Inferior parietal cortex (tissue), 1 donor: ENCODE results near the gene DSCAM.

Experiments
- DNase-seq: peaks from one replicate; pipeline ENCODE4 v3.0.0-alpha.2; 2016; ENCODE audit errors: extremely low spot score

Gene DSCAM

DNA sequence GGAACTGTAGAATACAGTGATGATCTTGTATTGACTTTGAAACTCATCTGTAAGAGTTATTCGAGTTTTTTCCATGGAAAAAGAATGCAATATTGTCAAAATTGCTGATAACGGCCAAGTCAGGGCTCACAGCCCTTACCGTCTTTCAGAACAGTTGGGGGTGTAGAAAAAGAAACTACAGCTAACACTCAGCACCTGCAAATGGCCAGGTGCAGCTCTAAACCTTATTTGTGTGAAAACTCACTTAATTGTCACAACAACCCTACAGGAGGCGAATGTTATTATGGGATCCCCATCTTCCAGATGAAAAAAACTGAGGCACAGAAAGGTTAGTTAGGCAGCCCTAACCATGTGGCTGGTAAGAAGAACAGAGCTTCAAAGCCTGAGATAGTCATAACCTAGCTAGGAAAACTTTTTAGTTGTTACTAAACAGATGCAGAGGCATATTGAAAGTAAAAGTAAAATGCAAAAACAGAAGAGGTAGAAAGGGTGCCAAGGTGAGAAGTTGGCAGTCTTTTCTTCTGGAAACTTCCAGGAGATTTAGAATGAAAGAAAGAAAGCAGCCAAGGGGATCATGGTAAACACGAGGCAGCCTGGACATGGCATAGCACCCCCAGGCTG, 76.4 kb downstream of the DSCAM start:
- DNase-seq = no peak

DNA sequence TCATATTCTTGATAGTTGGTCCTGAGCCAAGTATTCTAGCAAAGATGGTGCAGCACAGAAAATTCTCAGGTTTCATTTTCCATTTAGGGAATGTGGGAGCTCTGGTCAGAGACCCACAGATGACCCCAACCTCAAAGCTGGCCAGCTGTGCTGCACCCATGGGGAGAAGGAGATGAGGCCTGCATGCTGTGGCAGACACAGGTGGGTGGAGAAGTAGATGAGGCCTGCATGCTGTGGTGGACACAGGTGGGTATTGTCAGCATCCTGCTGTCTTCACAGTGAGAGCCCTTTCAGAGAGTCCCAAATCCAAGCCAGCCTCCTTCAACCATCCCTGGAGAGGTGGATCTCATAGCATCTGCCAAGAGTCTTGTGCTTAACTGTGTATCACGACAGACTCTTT, 77.7 kb downstream of the DSCAM start:
- DNase-seq = no peak

DNA sequence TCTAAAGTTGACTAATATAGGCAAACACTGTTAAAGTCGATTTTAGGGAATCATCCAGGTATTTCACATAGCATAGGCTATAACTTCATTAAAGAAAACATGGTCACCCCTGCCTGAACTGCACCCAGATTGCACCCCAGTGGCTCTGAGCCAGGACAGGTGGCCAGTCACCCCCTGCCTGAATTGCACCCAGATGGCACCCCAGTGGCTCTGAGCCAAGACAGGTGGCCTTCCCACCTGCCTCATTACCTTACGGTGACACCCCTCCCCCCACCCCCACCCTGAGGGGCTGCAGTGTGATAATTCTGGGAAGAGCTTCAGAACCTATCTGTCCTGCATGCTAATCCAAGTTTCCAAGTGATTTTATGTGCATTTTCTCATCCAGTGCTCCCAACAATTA, 78.9 kb downstream of the DSCAM start:
- no peak for DNase-seq

DNA sequence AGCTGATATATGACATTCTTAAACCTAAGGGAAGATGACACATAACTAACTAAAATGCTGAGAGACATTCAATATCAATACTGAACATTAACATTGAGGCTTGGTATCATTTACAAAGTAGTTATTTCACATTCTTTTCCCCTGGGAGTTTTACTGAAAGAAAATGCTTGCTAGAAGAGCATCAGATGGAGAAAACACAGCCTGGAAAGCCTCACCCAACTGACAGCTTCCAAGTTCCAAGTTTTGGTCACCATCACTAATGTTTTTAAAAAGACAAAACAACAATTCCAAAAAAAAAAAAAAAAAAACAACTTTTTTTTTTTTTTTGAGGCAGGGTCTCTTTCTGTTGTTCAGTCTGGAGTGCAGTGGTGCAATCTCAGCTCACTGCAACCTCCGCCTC, 80.6 kb downstream of the DSCAM start:
- DNase-seq = no peak

- DNase-seq = no peak
These were observed 81.1 kb downstream of the DSCAM start for GRCh38 chr21:40765811-40766210.

DNA sequence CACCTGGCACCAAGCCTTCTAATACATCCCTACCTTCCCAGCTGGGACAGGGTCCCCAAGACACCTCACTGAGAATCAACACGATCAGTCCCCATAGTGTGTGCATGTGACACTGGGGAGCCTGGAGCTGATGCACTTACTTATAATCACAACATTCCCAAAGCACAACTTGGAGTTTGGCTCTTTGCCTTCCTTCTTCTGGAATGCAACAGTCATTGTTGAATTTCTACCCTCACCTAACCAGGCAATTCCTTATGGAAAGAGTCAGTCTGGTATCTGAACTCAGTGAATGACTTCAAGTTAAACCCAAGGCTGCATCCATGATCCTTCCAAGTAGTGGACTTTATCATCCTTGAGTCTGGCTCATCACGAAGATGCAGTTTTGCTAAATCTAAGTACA, 86.1 kb downstream of the DSCAM start:
- DNase-seq = no peak

DNA sequence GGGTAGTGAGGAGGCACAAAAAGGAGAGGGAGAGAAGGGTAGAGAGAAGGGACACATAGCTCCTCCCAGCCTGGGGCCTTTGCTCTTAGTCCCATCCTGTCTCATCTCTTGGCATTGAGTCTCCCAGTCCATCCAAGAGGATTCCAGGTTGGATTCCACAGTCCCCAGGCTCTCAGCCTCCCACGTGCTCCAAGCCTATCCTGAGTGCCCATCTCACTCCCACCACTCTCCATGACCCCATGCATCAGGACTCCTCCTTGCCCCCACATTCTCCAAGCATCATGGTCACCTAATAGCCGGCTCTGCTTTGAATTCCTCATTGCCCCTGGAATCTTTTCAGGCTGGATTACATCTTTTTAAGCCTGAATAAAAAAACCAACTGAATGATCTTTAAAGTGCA, 87.9 kb downstream of the DSCAM start:
- no peak for DNase-seq

DNA sequence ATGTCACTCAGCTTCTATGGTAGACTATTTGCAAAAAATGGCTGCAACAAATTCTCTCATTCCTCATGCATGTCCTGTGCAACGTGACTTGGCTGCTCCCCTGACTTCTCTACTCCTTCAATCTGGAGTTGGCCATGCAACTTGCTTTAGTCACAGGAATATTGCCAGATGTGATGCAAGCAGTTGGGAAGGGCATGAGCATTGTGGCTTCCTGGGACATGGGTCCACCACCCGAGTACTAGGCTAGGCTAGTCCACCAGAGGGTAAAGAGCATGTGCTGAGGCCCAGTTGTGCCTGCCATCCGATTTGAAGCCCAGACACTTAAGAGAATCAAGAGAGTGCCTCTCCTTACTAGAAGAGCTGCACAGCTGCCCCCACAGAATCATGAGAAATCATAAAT, 89.6 kb downstream of the DSCAM start:
- DNase-seq = no peak

- no peak for DNase-seq
These were observed 92.5 kb downstream of the DSCAM start for GRCh38 chr21:40754466-40754865.

GRCh38 chr21:40753756-40754155, 93.2 kb downstream of the DSCAM start:
- DNase-seq = no peak

DNA sequence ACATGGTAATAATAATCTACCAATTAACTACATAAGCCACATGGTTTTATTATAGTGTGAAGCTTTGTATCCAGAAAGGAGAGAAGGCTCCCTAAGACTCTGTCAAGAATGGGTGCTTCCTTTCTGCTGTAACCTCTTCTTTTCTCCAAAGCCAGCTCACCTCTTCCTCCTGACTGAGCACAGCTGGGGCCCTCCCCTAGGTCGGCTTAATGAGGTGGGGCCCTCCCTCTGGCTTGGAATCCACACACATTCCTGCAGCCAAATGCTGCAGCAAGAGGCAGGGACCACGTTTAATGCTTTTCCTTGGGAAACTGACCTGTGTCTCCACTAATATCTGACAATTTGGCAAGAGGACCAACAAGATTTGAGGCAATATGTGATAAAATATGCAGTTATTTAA, 94.8 kb downstream of the DSCAM start:
- no peak for DNase-seq

GRCh38 chr21:40751221-40751620, 95.7 kb downstream of the DSCAM start:
- DNase-seq = no peak

DNA sequence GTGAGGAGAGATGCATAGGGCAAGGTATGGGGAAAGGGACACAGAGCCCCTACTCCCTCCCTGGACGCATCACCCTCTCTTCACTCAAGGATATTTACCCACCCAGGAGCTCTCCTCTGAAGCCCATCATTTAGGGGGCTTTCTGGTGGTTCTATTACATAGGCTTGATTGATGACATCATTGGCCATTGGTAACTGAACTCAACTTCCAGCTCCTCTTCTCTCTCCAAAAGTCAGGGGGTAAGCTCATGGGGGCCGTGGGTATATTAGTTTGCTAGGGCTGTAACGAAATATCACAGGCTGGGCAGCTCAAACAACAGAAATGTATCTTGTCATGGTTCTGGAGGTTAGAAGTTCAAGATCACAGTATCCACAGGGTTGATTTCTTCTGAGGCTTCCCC, 110.8 kb downstream of the DSCAM start:
- DNase-seq = no peak

- DNase-seq = no peak
These were observed 113.9 kb downstream of the DSCAM start for GRCh38 chr21:40733024-40733397.

GRCh38 chr21:40732253-40733023, 114.5 kb downstream of the DSCAM start:
- no peak for DNase-seq

- DNase-seq = no peak
These were observed 115.8 kb downstream of the DSCAM start for GRCh38 chr21:40731206-40731605.

DNA sequence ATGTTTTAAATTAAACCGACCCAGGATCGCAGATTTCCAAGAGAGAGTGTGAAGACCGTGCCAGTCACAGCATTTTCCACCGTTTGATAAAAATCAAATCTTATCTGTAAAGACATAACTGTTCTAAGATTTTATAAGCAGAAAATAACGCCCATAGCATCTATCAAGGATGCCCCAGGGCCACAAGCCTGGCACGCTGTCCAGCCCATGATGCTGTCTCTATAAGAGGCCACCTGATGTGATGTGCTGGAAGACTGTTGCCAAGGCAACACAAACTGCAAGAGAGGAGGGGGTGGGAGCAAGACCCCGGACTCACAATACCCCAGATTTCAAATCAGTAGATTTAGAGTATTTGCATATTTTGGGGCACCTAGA, 116.5 kb downstream of the DSCAM start:
- DNase-seq = no peak

GRCh38 chr21:40729761-40730425, 117.1 kb downstream of the DSCAM start:
- DNase-seq = no peak

- no peak for DNase-seq
These were observed 123.0 kb downstream of the DSCAM start for GRCh38 chr21:40723966-40724365.

- DNase-seq = no peak
These were observed 123.6 kb downstream of the DSCAM start for GRCh38 chr21:40723317-40723716.

DNA sequence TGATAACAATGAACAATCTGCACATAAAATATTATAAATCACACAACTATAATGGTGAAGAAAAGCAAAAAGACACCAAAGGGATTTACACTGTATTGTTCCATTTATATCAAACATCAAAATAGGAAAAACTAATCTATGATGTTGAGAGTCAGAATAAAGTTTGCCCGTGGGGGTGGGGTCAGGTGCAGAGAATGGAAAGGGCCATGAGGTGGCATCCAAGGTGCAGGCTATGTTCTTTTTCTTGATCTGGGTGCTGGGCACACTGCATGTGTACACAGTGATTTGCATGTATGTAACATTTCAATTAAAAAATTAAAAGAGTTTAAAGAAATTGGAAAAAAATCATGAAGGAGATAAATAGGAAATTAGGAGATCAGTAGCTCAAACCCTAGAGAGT, 127.3 kb downstream of the DSCAM start:
- DNase-seq = no peak

DNA sequence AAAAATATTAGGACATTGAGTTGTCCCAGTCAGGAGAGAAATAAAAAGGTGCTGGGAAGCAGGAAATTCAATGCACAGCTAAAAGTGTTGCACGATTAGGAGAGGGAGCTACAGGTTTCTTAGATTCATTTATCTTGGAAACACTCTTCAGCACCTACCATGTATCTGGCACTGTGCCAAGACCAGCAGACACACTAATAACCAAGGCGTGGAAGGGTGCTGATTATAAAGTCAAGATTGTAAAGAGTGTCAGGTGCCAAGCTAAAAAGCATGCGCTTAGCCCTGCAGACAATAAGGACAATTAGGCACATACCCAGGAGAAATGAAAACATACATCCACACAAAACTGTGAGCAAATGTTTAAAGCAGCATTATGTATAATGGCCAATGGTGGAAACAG, 129.9 kb downstream of the DSCAM start:
- DNase-seq = no peak

DNA sequence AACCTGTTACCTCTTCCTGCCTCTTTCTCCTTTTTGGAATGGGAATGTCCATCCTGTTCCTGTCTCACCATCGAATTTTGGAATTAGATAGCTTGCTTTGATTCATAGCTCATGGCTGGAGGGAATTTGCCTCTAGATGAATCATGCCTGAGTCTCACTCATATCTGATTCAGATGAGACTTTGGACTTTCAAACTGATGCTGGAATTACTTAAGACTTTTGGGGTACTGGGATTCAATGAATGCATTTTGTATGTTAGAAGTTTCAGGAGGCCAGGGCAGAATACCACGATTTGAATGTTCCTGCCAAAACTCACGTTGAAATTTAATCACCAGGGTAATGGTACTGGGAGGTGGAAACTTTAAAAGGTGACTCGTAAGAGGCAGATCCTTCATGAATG, 132.4 kb downstream of the DSCAM start:
- DNase-seq = no peak
